GM19467 (cell line): ENCODE measurements around the gene METTL8.

Experiments
- ATAC-seq: cut with Tn5 transposase; IDR thresholded peaks from one replicate; pipeline ENCODE4 v1.9.1; 2021; ENCODE audit warnings: mild to moderate bottlenecking, moderate library complexity; ENCODE audit not compliant: unreplicated experiment

Gene METTL8, protein sequence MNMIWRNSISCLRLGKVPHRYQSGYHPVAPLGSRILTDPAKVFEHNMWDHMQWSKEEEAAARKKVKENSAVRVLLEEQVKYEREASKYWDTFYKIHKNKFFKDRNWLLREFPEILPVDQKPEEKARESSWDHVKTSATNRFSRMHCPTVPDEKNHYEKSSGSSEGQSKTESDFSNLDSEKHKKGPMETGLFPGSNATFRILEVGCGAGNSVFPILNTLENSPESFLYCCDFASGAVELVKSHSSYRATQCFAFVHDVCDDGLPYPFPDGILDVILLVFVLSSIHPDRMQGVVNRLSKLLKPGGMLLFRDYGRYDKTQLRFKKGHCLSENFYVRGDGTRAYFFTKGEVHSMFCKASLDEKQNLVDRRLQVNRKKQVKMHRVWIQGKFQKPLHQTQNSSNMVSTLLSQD

DNA sequence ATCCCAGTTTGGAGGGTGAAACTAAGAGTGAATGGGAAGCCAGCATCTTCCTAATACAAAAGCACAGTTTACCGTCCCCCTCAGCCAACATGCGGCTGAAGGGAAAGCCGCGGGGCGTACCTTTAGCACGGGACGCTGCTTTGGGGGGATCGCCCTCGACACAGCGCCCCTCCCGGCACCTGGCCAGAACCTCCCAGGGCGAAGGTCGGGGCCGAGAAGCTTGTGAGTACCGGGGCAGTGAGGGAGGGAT is at the start of gene METTL8:
Gene METTL8 (minus strand): TSS at position 228 of the 250 bp plus-strand sequence. CDS start 41,805 bp downstream, outside the sequence.
- no peak for ATAC-seq

DNA sequence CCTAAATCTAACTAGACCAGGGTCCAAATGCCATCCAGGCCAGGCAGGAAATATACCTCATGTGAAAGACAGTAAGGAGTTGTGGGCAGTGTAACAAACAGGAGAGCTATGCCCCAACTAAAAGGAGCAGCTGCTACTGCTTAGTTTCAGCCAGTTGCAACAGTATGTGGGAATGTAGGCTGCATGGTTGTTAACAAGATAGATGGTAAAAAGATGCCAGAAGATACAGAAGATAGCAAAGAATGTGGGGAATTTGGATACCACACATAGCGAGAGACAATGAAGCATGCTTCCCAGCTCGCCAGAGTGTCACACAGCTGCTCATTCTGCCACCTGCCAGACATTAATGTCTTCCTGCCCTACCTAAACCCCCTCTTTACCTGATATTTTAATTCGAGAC is 49.1 kb upstream of the METTL8 start:
- no peak for ATAC-seq

DNA sequence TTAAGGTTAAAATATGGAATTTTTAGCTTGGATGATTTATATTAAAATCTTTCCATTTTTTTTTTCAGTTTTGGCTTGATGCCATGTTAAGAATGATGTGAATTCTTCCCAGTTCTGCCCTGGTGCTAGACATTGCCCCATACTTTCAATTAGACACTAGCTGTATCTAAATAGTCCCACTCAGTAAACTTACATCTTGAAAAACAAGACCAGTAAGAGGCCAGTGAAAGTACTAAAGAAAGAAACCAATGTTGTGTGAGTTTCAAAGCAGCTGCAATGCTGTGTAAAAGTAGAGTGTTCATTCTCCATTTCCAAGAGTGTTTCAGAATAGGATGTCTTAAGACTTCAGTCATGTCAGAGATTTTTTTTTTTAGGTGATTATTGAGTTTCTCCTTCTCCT is 48.5 kb upstream of the METTL8 start:
- ATAC-seq, result no peak

DNA sequence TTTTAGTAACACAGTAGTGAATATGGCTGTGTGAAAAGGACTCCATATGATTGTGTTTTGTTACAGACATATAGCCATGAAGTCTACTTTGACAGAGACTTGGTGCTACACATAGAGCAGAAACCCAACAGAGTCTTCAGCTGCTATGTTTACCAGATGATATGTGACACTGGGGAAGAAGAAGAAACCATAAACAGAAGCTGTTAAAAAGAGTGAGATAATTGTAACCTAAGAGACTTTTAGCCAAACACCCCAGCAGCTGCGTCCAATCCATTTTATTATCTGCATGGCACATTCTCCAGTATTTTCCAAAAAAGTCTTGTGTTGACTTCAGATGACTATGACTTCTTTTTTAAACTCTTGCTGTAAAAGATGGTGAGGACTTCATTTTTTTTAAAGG is 47.1 kb upstream of the METTL8 start:
- no peak for ATAC-seq

DNA sequence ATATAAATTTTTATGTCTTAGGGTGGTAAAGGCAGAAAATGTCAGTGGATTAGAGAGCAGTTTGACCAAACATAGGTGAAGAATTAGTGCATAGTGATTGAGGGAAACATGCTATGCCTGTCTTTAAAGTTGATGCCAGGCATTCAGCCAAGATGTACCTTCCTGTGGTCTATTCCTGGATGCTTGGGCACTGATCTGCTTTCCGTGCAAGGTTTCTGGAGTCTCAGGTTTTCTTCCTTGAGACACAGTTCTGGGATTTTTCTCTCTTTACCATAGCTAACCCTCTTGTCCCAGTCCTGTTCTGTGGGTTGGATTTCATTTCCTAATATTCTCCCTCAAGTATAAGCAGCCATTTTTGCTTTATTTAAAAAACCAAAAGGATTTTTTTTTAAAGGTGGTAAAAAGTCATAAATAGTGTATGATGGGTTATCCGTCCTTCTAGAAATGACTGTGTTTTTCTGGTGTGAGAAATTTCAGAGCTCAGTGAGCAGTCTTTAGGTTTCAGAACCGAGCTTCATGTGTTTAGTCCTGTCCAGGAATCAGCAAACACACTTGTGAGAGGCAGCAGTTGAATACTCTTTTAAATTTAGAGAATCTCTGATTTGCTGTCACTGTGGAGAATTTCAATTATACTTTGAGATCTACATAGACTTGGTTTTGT is 45.5 kb upstream of the METTL8 start:
- ATAC-seq, result no peak

DNA sequence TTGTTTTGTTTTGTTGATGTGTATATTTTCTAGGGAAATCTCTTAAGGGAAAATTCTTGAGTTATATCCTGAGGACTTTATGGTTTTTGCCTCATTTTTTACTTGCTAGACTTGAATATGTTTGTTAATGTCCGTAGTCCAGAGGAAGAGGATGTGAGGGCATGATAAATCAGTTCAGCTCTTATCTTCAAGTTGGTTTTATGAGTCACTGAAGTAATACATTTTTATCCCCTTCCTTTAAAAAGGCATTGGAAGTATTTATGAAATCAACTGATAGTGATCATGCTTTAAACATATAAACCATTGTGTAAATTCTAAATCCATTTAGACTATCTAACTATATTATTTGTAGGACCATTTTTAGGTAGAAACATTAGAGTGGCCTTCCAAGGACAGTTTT is 44.6 kb upstream of the METTL8 start:
- ATAC-seq, result no peak

DNA sequence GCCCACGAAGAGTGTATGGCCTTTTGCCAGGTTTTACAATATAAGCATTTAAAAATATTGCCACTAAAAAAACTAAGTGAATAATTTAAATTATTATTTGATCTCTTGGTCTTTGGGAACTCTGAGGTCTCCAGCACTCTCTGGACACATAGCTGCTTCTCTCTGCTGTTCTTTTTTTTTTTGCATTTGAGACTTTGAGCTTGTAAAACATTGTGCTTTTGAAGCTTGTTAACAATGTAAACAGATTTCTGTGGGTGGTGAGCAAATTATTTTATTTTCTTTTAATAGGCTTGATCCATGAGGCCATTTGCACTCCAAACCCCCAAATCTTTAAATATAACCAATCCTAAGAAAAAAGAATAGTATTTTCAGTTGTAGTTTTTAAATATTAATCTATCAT is 42.2 kb upstream of the METTL8 start:
- no peak for ATAC-seq

DNA sequence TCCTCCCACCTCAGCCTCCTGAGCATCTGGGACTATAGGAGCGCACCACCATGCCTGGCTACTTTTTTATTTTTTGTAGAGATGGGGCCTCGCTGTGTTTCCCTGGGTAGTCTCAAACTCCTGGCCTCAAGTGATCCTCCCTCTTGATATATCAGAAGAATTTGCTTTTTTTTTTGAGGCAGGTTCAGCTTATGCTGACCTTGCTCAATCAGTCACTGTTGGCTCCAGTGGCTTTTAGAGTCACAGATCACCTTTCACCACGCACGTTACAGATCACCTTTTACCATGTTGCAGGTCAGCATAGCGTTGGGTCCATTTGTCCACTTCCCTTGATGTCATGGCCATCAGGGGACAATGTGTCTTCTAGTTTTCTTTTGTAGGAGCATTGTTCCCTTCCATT is 36.3 kb upstream of the METTL8 start:
- ATAC-seq, result no peak

DNA sequence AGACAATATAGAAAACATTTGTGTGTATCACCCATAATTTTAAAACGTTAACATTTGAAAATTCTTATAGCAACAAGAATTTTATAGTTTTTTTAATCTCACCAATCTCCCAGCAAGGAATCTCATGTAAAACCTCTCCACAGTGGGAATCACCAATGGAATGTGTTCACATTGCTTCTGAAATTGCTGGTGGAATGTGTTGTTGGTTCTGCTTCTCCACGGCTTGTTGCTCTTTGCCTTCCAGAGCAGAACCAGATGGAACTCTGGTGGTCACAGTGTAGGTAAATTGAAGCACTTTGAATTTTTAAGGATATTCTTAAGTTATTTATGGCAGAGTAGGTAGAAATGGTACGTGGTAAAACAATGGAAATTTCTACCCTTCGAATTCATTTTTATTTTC is 35.4 kb upstream of the METTL8 start:
- ATAC-seq, result no peak

DNA sequence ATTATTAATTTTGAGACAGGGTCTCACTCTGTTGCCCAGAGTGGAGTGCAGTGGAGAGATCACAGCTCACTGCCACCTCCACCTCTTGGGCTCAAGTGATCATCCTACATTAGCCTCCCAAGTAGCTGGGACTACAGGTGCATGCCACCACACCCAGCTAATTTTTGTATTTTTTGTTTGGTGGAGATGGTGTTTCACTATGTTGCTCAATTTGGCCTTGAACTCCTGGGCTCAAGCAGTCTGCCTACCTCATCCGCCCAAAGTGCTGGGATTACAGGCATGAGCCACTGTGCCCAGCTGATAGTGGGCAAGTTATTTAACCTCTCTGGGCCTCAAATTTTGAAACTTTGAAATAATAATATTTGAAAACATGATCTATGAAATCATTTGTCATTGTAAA is 26.7 kb upstream of the METTL8 start:
- no peak for ATAC-seq

DNA sequence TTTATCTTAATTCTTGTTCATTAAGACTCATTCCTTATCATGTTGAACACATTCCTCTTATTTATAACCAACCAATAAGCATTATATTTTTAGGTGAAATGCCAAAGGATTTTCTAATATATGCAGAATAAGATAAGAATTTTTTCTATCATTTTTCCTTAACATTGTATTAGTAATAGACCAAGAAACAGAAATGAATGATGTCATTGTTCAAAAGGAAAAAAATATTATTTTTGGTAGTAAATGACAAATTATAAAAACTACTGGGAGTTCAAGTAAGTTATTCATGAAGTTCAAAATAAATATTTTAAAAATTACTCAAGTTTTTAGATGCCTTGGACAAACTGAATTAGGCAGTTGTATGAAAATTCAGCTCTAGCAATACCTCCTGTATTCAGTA is 25.7 kb upstream of the METTL8 start:
- ATAC-seq, result no peak

DNA sequence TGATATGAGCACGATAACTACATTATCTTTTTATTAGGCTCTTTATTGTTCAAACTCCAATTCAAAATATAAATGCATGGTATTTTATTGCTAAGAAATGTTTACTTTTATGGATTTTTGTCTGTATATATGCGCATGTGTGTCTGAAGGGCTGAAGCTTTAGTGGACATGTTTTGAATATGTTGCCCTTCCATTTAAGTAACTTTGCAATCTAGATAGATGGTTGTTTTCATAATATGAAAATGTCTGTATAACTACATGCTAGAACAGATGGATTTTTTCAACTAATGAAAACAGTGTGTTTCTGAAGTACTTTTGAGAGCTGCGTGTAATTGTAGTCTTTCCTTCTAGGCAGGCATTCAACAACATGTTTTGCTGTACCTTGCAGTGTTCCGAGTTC is 19.0 kb upstream of the METTL8 start:
- no peak for ATAC-seq

DNA sequence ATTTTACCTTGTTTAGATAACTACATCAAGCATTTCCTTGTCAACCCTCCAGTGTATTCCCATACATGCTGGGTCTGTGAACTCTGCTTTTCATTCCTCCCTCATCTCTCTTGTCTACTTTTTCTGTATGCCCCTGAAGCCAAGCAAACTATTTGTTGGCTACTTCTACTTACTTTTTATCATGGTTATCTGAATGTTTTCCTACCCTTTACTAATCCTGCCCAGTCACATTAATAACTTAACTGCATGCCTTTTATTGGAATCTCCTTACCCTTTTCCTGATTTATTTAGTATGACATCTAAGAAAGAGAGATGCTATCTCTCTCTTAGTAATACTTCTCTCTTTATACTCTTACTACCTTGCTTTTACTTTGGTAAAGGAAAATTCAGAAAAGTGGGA is 17.3 kb upstream of the METTL8 start:
- no peak for ATAC-seq

DNA sequence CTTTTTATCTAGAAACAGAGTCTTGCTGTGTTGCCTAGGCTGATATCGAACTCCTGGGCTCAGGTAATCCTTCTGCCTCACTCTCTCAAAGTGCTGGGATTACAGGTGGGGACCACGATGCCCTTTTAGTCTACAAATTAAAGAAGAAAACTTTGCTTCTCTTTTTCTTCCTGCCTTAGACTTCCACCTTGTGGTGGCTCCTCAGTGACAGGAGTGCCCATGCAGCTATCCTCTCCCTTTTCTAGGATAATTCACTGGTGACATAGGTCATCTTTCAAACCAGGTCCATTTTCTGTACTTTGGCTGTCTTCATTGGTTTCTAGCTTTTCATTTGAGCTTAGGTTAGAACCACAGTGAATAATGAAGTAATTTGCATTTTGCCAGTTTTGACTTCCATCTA is 13.9 kb upstream of the METTL8 start:
- no peak for ATAC-seq

DNA sequence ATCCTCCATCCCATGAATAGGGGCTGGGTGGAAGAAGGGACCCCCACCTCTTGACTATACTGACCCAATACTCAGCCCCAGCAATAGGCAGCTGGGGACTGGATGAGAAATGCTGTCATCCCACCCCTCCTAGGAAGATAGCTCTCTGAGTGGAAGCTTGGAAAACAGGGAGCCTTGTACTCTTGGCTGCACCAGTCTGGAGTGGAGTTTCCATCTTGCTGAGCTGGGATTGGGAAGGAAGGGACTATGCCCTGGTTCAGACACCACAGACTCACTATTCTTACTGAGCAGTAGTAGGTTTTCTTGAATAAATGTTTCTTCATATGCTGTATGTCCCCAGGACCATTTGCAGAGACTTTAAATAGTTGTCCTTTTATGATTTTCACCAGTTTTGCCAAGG is 7.7 kb upstream of the METTL8 start:
- ATAC-seq, result no peak

DNA sequence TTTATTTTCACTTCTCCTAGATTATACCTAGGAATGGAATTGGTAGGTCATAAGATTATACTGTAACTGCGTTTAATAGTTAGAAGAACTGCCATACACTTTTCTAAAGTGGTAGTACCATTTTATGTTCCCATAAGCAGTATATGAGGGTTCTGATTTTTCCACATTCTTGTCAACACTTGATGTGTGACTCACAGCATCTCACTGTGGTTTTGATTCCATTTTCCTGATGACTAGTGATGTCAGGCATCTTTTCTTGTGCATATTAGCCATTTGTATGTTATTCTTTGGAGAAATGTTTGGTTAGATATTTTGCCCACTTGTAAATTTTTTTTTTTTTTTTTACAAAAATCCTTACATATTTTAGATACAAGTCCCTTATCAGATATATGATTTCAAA is 2.5 kb upstream of the METTL8 start:
- ATAC-seq, result no peak

DNA sequence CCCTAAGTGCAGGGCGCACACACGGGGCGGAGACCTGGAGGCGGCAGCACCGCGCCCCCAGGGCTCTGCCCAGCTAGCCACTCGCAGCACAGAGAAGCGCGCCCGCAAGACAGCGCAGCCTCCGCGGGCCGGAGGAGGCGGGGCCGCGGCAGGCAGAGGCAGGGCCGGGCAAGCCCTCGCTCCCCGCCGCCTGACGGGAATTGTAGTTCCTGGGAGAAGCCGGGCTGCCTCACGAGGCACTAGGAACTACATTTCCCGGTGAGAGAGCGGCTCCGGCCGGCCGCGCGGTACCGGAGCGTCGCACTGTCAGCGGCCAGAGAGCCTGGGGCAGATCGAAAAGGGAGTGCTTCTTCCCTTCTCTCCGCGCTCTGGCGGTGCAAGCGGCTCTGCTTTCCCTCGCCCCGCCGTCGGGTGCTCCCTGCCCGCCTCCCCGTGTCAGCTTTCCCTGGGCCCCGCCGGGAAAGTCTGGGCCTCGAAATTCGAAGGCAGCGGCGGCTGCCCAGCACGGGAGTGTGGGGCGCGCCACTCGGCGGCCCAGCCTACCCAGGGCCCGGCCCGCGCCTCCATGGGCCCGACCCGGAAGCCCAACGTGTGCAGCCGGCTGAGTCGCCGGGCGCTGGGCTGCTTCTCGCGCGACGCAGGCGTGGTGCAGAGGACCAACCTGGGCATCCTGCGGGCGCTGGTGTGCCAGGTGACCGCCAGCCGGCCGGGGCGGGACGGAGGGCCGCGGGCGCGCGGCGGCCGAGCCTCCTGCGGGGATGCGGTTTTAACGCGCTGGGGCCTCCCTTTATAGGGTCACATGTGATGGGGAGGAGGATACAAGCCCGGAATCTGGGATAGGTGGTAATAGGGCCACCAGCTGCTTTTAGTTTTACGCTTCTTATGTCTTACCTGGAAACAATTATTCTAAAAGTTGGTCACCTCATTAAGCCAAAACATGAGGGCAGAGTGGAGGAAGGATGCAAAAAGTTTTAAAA is 511 bp upstream of the METTL8 start, which contains the start of gene DCAF17:
Gene DCAF17 (plus strand): TSS at position 214 of the 977 bp plus-strand sequence. CDS start 352 bp downstream, at position 566.
- peak; percentile 93 for ATAC-seq

DNA sequence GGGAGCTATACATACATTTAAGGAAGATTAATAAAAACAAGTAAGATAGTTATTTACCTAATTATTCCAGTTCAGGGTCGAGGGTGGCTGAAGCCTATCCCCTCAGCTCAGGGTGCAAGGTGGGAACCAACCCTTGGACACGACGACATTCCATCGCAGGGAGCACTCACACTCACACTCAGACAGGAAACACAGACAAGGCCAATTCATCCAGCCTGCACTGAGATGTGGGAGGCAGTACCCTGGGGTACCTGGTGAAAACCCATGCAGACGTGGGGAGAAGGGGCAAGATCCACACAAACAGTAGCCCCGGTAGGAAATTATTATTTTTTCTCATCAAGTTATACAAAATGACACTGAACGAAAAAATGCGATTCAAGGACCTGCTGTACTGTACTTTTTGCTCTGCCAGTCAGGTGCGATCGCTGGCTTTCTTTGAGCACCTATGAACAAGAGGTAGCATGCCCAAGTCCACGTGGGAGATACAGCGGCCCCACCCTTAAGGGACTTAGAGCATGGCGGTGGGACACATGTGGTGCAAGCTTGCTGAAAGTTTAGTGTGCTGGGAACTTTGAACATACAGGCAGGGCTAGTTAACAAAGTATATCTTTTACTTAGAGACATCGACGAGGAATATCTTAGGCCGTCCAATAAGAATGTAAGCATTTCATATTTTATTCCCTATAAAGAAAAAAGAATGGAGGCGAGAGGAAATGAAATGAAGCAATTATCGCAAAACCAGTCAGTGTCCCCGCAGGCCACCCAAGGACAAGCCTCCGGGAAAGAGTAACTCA is 624 bp downstream of the METTL8 start:
- ATAC-seq, result no peak

DNA sequence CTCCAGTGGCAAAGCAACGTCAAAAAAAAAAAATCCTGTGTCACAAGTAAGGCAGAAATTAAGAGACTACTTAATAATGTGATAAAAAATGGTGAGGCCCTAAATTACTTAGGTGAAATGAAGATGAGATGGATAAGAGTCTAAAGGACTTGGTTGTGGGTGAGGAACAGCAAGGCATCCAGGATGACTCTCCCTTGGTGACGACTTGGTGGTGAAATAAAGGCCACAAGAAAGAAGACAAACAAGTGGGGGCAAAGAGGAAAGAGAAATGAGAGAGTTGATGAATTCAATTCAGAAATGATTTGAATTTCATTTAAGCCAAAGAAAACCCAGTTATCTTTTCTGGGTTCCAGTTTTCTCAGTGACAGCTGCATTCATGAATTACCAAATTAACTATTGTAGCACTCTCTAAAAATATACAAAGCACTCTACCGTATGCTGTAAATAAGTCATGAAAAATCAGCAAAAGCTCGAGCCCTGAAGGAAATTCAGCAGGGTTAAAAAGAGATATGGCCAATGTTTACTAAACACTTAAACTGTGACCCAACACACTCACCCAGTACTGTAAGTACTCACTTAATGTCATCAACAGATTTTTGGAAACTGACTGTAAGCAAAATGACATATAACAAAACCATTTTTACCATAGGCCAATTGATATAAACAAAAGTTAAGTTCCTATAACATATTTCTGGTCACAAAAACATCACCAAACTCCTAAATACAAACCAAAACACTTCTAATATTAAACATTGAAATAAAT is 1.4 kb downstream of the METTL8 start:
- no peak for ATAC-seq

DNA sequence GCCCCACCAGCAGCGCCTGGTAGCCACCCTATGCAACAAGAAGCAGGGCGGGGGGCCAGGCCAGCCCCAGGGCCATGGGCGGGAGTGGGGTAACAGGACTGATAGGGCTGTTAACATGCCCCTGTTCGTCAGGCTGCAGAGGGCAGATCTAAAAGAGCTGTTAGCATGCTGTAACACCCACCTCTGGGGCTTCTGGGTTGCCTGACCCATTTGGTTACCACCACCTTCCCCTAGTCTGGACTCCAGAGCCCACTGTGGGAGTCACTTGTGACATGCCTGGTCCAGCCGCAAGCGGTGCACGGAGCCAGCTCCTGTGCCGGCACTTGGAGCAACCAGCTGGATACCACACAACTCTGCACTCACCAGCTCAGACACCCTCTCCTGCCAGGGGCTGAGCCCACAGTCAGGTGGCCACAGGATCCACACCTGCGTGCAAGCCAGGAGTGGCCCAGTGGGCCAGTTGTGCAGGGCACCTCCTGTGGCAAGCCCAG is 2.1 kb downstream of the METTL8 start:
- ATAC-seq, result no peak
